Panc1 (cell line): ENCODE measurements around the gene FGF2. TPM values are rescaled to one million over a fixed set of nuclear protein-coding genes. Genes with fewer than 3 reads are reported as not detected.

Experiments
- ATAC-seq: fragments of 200-7000 bp; cut with Tn5 transposase; 2 replicates; pipeline ENCODE4 v1.9.1; 2020; ENCODE audit warnings: mild to moderate bottlenecking, moderate library complexity
- BruUV-seq: library from RNA; stranded (reverse); fragments of 400-500 nt; replicated peaks from 2 replicates; lab custom pipeline; 2021; lab: Mats Ljungman, UMichigan
- CTCF ChIA-PET: fragments of 300-600 bp; sonication (Branson Sonifier 250); formaldehyde crosslinking; loops from one replicate; lab custom pipeline; 2022; ENCODE audit warnings: antibody characterized with exemption; lab: Charles Lee
- POLR2A ChIA-PET: fragments of 300-600 bp; sonication (Branson Sonifier 250); formaldehyde crosslinking; loops from one replicate; lab custom pipeline; 2022; ENCODE audit warnings: antibody characterized with exemption; lab: Charles Lee
- DNase-seq: peaks from one replicate; pipeline ENCODE4 v3.0.0-alpha.2; 2010; ENCODE audit warnings: low read depth, low spot score
- H3K27ac ChIP-seq: 2 replicates; pipeline ENCODE4 v1.5.1; 2011; ENCODE audit warnings: mild to moderate bottlenecking, low read length, inconsistent platforms
- H3K27me3 ChIP-seq: fragments of 200-500 bp; sonication (Bioruptor generic); 2 replicates; pipeline ENCODE4 v1.6.0; 2014; ENCODE audit warnings: low read length, inconsistent platforms; ENCODE audit not compliant: control insufficient read depth, insufficient read depth
- H3K36me3 ChIP-seq: fragments of 200-500 bp; sonication (Bioruptor generic); 2 replicates; pipeline ENCODE4 v1.5.1; 2014; ENCODE audit warnings: inconsistent platforms, mild to moderate bottlenecking, low read length, moderate library complexity; ENCODE audit not compliant: control insufficient read depth, insufficient read depth
- H3K4me1 ChIP-seq: 2 replicates; pipeline ENCODE4 v1.5.1; 2011; ENCODE audit warnings: inconsistent platforms, mild to moderate bottlenecking, low read length, moderate library complexity; ENCODE audit not compliant: control insufficient read depth, insufficient read depth
- H3K4me3 ChIP-seq, 2 experiments: 2 replicates each; pipeline ENCODE4 v1.5.1; 2011 to 2012; ENCODE audit warnings: low read depth in 2 of 2, low read length in 2 of 2, mild to moderate bottlenecking in 2 of 2, inconsistent platforms in 1 of 2, moderate library complexity in 1 of 2
- H3K9me3 ChIP-seq: fragments of 200-500 bp; sonication (Bioruptor generic); 2 replicates; pipeline ENCODE4 v1.5.1; 2014; ENCODE audit warnings: low read depth, mild to moderate bottlenecking, inconsistent platforms, low read length, moderate library complexity; ENCODE audit not compliant: control insufficient read depth, insufficient read depth
- CTCF ChIP-seq: fragments of 450-650 bp; IDR thresholded peaks from 2 replicates; pipeline ENCODE4 v1.5.1; 2017; ENCODE audit warnings: mild to moderate bottlenecking
- POLR2AphosphoS5 ChIP-seq: IDR thresholded peaks from 2 replicates; pipeline ENCODE4 v1.6.1; 2012; ENCODE audit warnings: mild to moderate bottlenecking, low read depth, low read length, moderate library complexity
- REST ChIP-seq, 2 experiments: IDR thresholded peaks; 2 replicates each; pipeline ENCODE4 v1.6.1; 2011 to 2012; ENCODE audit warnings: low read depth in 2 of 2, control low read depth in 1 of 2, low read length in 1 of 2, mild to moderate bottlenecking in 1 of 2, moderate library complexity in 1 of 2; ENCODE audit not compliant: insufficient read depth in 1 of 2
- SIN3A ChIP-seq: IDR thresholded peaks from 2 replicates; pipeline ENCODE4 v1.6.1; 2012; ENCODE audit warnings: low read depth, mild to moderate bottlenecking, low read length, moderate library complexity, borderline replicate concordance; ENCODE audit not compliant: insufficient read depth
- TCF7L2 ChIP-seq: IDR thresholded peaks from 2 replicates; pipeline ENCODE4 v1.6.1; 2011; ENCODE audit warnings: mild to moderate bottlenecking, low read depth, low read length, inconsistent platforms
- in situ Hi-C: cut with HindIII; loops from 2 replicates; pipeline ENCODE4 v1.10.0; 2016; ENCODE audit warnings: low sequenced_read_pairs, low pct_unique_long_range_greater_than_20kb
- intact Hi-C: fragments of 100-400 bp; cut with micrococcal nuclease; formaldehyde crosslinking; loops from one replicate; pipeline ENCODE4 v1.10.0; 2022; ENCODE audit not compliant: unreplicated experiment
- total RNA-seq: library from RNA; stranded (reverse); gene quantifications from one replicate; pipeline ENCODE4 v1.2.1, GENCODE V29; 2021; ENCODE audit not compliant: unreplicated experiment

Gene FGF2
- total RNA-seq, 1 experiment from 2014 or later: 21.7 TPM

- H3K27me3 ChIP-seq: no peaks in the 10 kb centered on the region
- H3K4me3 ChIP-seq: no peak overlapping the region
- no peaks in the 10 kb centered on the region for H3K9me3 ChIP-seq
- in situ Hi-C loops (no loop called here), intact Hi-C loops (no loop called here)
- ChIA-PET CTCF (no interaction called here), POLR2A (interaction anchor here (0.7 kb wide), 1 partner anchor 34 kb away, joined by 3 read pairs; no protein-coding TSS in a partner anchor)
- ATAC-seq: no peak
- BruUV-seq: no TSS peak
- TF ChIP-seq CTCF: no peak
- TF ChIP-seq REST (IDR thresholded peaks at IDR 0.05; ENCODE audit: insufficient read depth in 1 of 2, low read depth in 2 of 2, low read length in 1 of 2): no peak
- no peak for TF ChIP-seq SIN3A
- TF ChIP-seq TCF7L2: no peak
- no peak for TF ChIP-seq POLR2AphosphoS5
- no peaks in the 10 kb centered on the region for H3K36me3 ChIP-seq
- DNase-seq: no peak
- no peak overlapping the region; the same call in 1 of the 2 replicates for H3K27ac ChIP-seq
- H3K4me1 ChIP-seq: peaks cover 5% of the 10 kb centered on the region; the same call in 1 of the 2 replicates
Measured at GRCh38 chr4:122796801-122797404, 29.7 kb upstream of the FGF2 start.

GRCh38 chr4:122797405-122798094, 29.1 kb upstream of the FGF2 start:
- Histone ChIP-seq H3K4me1 (peaks cover 5% of the 10 kb centered on the region; the same call in 1 of the 2 replicates), H3K27me3 (no peaks in the 10 kb centered on the region), H3K9me3 (no peaks in the 10 kb centered on the region), H3K4me3 (peak overlapping the region in 1 of 2 experiments; percentile 16; a peak in 2 of 4 replicates), H3K27ac (peak overlapping the region; percentile 72; the same call in 1 of the 2 replicates), H3K36me3 (no peaks in the 10 kb centered on the region)
- no peak for TF ChIP-seq CTCF
- no peak for TF ChIP-seq SIN3A
- BruUV-seq: no TSS peak
- ChIA-PET CTCF (no interaction called here), POLR2A (no interaction called here)
- ATAC-seq (no peak), DNase-seq (no peak)
- in situ Hi-C loops (no loop called here), intact Hi-C loops (no loop called here)
